Fibroblast of skin of right biceps (primary cell): ENCODE results near the gene RAB4A.

Experiments used
- DNase-seq: peaks from one replicate; pipeline ENCODE4 v3.0.0-alpha.2; 2013

Gene RAB4A

GRCh38 chr1:229247871-229248270 lies 23.0 kb upstream of the RAB4A start:
- DNase-seq, result no peak

- DNase-seq, result no peak
Observed at GRCh38 chr1:229248821-229249817, 21.8 kb upstream of the RAB4A start.

GRCh38 chr1:229249854-229250644 lies 20.9 kb upstream of the RAB4A start:
- DNase-seq, result no peak

GRCh38 chr1:229251185-229251584 lies 19.7 kb upstream of the RAB4A start:
- no peak for DNase-seq

GRCh38 chr1:229252228-229252984 lies 18.5 kb upstream of the RAB4A start:
- no peak for DNase-seq

- DNase-seq, result peak; percentile 27
Observed at GRCh38 chr1:229253151-229253974, 17.5 kb upstream of the RAB4A start.

- no peak for DNase-seq
Observed at GRCh38 chr1:229254910-229255541, 15.9 kb upstream of the RAB4A start.

- peak; percentile 62 for DNase-seq
Observed at GRCh38 chr1:229258031-229258756, 12.7 kb upstream of the RAB4A start.

- DNase-seq, result peak; percentile 22
Observed at GRCh38 chr1:229258757-229259060, 12.2 kb upstream of the RAB4A start.

- no peak for DNase-seq
Observed at GRCh38 chr1:229260297-229260696, 10.6 kb upstream of the RAB4A start.

- DNase-seq, result no peak
Observed at GRCh38 chr1:229262239-229262638, 8.7 kb upstream of the RAB4A start.

GRCh38 chr1:229263254-229263653 lies 7.7 kb upstream of the RAB4A start:
- DNase-seq, result no peak

- no peak for DNase-seq
Observed at GRCh38 chr1:229264068-229264467, 6.8 kb upstream of the RAB4A start.

GRCh38 chr1:229264487-229264886 lies 6.4 kb upstream of the RAB4A start:
- peak; percentile 16 for DNase-seq

GRCh38 chr1:229266274-229266673 lies 4.6 kb upstream of the RAB4A start:
- DNase-seq, result no peak

GRCh38 chr1:229266832-229267500 lies 3.9 kb upstream of the RAB4A start:
- no peak for DNase-seq

GRCh38 chr1:229268505-229268904 lies 2.4 kb upstream of the RAB4A start:
- DNase-seq, result no peak

- peak; percentile 31 for DNase-seq
Observed at GRCh38 chr1:229271448-229272159, 693 bp downstream of the RAB4A start.
